DMS153 treated with DMSO at 0.1 percent for 48 hours (cell line): ENCODE results near the gene PGAM2.
A peak's percentile ranks its signal among the peaks of the same experiment; 100 is the strongest.
"Not testable (repeated sequence)": the region's sequence is repeated elsewhere in the genome, so short reads cannot be mapped to it uniquely, and the experiment has no call there.

Source experiments
- DNase-seq: peaks from one replicate; lab custom pipeline; 2025; ENCODE audit not compliant: unreplicated experiment; lab: John Stamatoyannopoulos, UW

PGAM2 gene

GRCh38 chr7:44052771-44053365, 12.5 kb downstream of the PGAM2 start:
- DNase-seq = no peak

GRCh38 chr7:44051611-44052220, 13.7 kb downstream of the PGAM2 start:
- DNase-seq = no peak

- DNase-seq = no peak
Measured at GRCh38 chr7:44050915-44051560, 14.3 kb downstream of the PGAM2 start.

- no peak for DNase-seq
Measured at GRCh38 chr7:44050121-44050914, 15.0 kb downstream of the PGAM2 start.

- DNase-seq = no peak
Measured at GRCh38 chr7:44048031-44048795, 17.2 kb downstream of the PGAM2 start.

- no peak for DNase-seq
Measured at GRCh38 chr7:44046321-44047061, 18.9 kb downstream of the PGAM2 start.

- DNase-seq = no peak
Measured at GRCh38 chr7:44045226-44046014, 19.9 kb downstream of the PGAM2 start.

- peak; percentile 84 for DNase-seq
Measured at GRCh38 chr7:44044315-44045225, 20.8 kb downstream of the PGAM2 start, which contains the start of gene DBNL. Gene DBNL, plus strand, starts transcription at chr7:44044702. Its CDS starts 36 bp downstream, at chr7:44044738.

- DNase-seq = no peak
Measured at GRCh38 chr7:44043902-44044301, 21.5 kb downstream of the PGAM2 start.

GRCh38 chr7:44042221-44042620, 23.1 kb downstream of the PGAM2 start:
- DNase-seq = no peak

- not testable (repeated sequence) for DNase-seq
Measured at GRCh38 chr7:44040493-44040891, 24.9 kb downstream of the PGAM2 start.

- DNase-seq = not testable (repeated sequence)
Measured at GRCh38 chr7:44039800-44040492, 25.4 kb downstream of the PGAM2 start.

- DNase-seq = peak; percentile 86
Measured at GRCh38 chr7:44038961-44039558, 26.3 kb downstream of the PGAM2 start.

- not testable (repeated sequence) for DNase-seq
Measured at GRCh38 chr7:44038553-44038952, 26.8 kb downstream of the PGAM2 start.

- not testable (repeated sequence) for DNase-seq
Measured at GRCh38 chr7:44037951-44038350, 27.4 kb downstream of the PGAM2 start.

- peak; percentile 15 for DNase-seq
Measured at GRCh38 chr7:44036364-44036763, 29.0 kb downstream of the PGAM2 start.
